CD14-positive monocyte (primary cell): ENCODE data around the gene TPGS1. TPM values are rescaled to one million over a fixed set of nuclear protein-coding genes. Genes with fewer than 3 reads are reported as not detected.

Experiments
- DNase-seq, 3 donors: peaks; one replicate each; pipeline ENCODE4 v3.0.0-alpha.2; 2011 to 2022
- H2AFZ ChIP-seq: 2 replicates; pipeline ENCODE4 v1.6.0; 2012; ENCODE audit warnings: mild to moderate bottlenecking, low read depth, low read length, inconsistent platforms; ENCODE audit not compliant: insufficient read depth, poor library complexity, severe bottlenecking
- H3K27ac ChIP-seq, 2 donors: 1 replicate in 1 of 2; 2 replicates in 1 of 2; pipeline ENCODE4 v1.5.1; 2012 to 2013; ENCODE audit warnings: low read length in 2 of 2, control low read depth in 1 of 2, inconsistent platforms in 1 of 2, low read depth in 1 of 2, mild to moderate bottlenecking in 1 of 2
- H3K27me3 ChIP-seq, 2 donors: one replicate each; pipeline versions ENCODE4 v1.6.0 to v1.6.1; 2011 to 2013; ENCODE audit warnings: low read length in 2 of 2; ENCODE audit not compliant: control insufficient read depth in 2 of 2, insufficient read depth in 2 of 2
- H3K36me3 ChIP-seq, 2 donors: replicated peaks in 1 of 2; 1 replicate in 1 of 2; 2 replicates in 1 of 2; pipeline versions ENCODE4 v1.5.1 to v1.6.1; 2012 to 2013; ENCODE audit warnings: low read length in 2 of 2, control low read depth in 1 of 2, inconsistent platforms in 1 of 2, mild to moderate bottlenecking in 1 of 2; ENCODE audit not compliant: insufficient read depth in 2 of 2, control insufficient read depth in 1 of 2
- H3K4me1 ChIP-seq, 2 donors: 1 replicate in 1 of 2; 2 replicates in 1 of 2; pipeline versions ENCODE4 v1.5.1 to v1.6.1; 2012 to 2013; ENCODE audit warnings: low read length in 2 of 2, control low read depth in 1 of 2, inconsistent platforms in 1 of 2, mild to moderate bottlenecking in 1 of 2, moderate library complexity in 1 of 2; ENCODE audit not compliant: insufficient read depth in 2 of 2, control insufficient read depth in 1 of 2
- H3K4me2 ChIP-seq: replicated peaks from 2 replicates; pipeline ENCODE3; 2012; ENCODE audit warnings: low read length, moderate library complexity, mild to moderate bottlenecking; ENCODE audit not compliant: poor library complexity, severe bottlenecking; ENCODE audit errors: extremely low read depth
- H3K4me3 ChIP-seq, 3 experiments: fragments of 200-600 bp in 1 of 3; sonication (generic) in 1 of 3; replicated peaks in 1 of 3; 1 replicate in 2 of 3; 2 replicates in 1 of 3; pipeline ENCODE4 v1.5.1; 2011 to 2013; ENCODE audit warnings: low read length in 3 of 3, mild to moderate bottlenecking in 3 of 3, control low read depth in 2 of 3, low read depth in 2 of 3, inconsistent platforms in 1 of 3, moderate library complexity in 1 of 3
- H3K79me2 ChIP-seq: 2 replicates; pipeline ENCODE4 v1.6.0; 2012; ENCODE audit warnings: mild to moderate bottlenecking, control low read depth, inconsistent platforms, low read length, moderate library complexity; ENCODE audit not compliant: insufficient read depth
- H3K9ac ChIP-seq: 2 replicates; pipeline ENCODE4 v1.6.0; 2017; ENCODE audit warnings: low read length, mild to moderate bottlenecking; ENCODE audit not compliant: insufficient read depth, poor library complexity, severe bottlenecking
- H3K9me3 ChIP-seq, 2 donors: replicated peaks in 1 of 2; 1 replicate in 1 of 2; 2 replicates in 1 of 2; pipeline versions ENCODE4 v1.5.1 to v1.6.1; 2012 to 2013; ENCODE audit warnings: low read length in 2 of 2, control low read depth in 1 of 2; ENCODE audit not compliant: control insufficient read depth in 1 of 2, insufficient read depth in 1 of 2
- H4K20me1 ChIP-seq: 2 replicates; pipeline ENCODE4 v1.6.0; 2012; ENCODE audit warnings: mild to moderate bottlenecking, low read length, control low read depth, moderate library complexity; ENCODE audit not compliant: insufficient read depth
- H3K27ac Mint-ChIP-seq, 7 donors: one replicate each; pipeline ENCODE4 v1.8.0; 2020; ENCODE audit warnings: mild to moderate bottlenecking in 7 of 7, mixed read lengths in 7 of 7, moderate library complexity in 6 of 7, inconsistent platforms in 2 of 7
- H3K27me3 Mint-ChIP-seq, 3 donors: one replicate each; pipeline ENCODE4 v1.8.0; 2021 to 2022; ENCODE audit warnings: low read depth in 3 of 3, mild to moderate bottlenecking in 3 of 3, mixed read lengths in 3 of 3, moderate library complexity in 3 of 3, inconsistent platforms in 1 of 3
- H3K36me3 Mint-ChIP-seq, 2 donors: one replicate each; pipeline ENCODE4 v1.8.0; 2020; ENCODE audit warnings: mixed read lengths in 2 of 2, inconsistent platforms in 1 of 2, mild to moderate bottlenecking in 1 of 2
- H3K4me1 Mint-ChIP-seq: one replicate; pipeline ENCODE4 v1.8.0; 2020; ENCODE audit warnings: mild to moderate bottlenecking, mixed read lengths
- H3K4me3 Mint-ChIP-seq, 2 donors: one replicate each; pipeline ENCODE4 v1.8.0; 2020; ENCODE audit warnings: mild to moderate bottlenecking in 2 of 2, mixed read lengths in 2 of 2, moderate library complexity in 1 of 2
- H3K9me3 Mint-ChIP-seq, 7 donors: one replicate each; pipeline ENCODE4 v1.8.0; 2020 to 2022; ENCODE audit warnings: mixed read lengths in 7 of 7, mild to moderate bottlenecking in 6 of 7, moderate library complexity in 6 of 7, inconsistent platforms in 2 of 7
- WGBS: methylation state at CpG from one replicate; pipeline ENCODE4 v1.1.5; 2013; ENCODE audit warnings: missing lambda C conversion rate; ENCODE audit not compliant: insufficient coverage; 5-methylcytosine and 5-hydroxymethylcytosine counted together
- intact Hi-C, 2 donors: fragments of 100-400 bp; cut with micrococcal nuclease; formaldehyde crosslinking; loops; one replicate each; pipeline versions ENCODE4 v1.15.0 to v1.15.1; 2023
- polyA plus RNA-seq, 3 donors: library from polyadenylated mRNA; depleted of rRNA in 1 of 3; unstranded in 2 of 3; stranded (reverse) in 1 of 3; fragments of 300-500 nt in 2 of 3; fragments of >200 nt in 1 of 3; fragmentation: Illumina TruSeq in 2 of 3; gene quantifications; 1 replicate in 2 of 3; 2 replicates in 1 of 3; pipeline ENCODE4 v1.2.3, GENCODE V29; 2012 to 2021
- TF ChIP-seq, protein P1 (sequence below): fragments of 200-600 bp; IDR thresholded peaks from one replicate; pipeline ENCODE4 v1.8.0; 2022; ENCODE audit warnings: antibody characterized with exemption, mild to moderate bottlenecking

TPGS1 gene
- polyA plus RNA-seq, 3 donors: 9.2 to 48.1 (median 14.2) TPM

DNA sequence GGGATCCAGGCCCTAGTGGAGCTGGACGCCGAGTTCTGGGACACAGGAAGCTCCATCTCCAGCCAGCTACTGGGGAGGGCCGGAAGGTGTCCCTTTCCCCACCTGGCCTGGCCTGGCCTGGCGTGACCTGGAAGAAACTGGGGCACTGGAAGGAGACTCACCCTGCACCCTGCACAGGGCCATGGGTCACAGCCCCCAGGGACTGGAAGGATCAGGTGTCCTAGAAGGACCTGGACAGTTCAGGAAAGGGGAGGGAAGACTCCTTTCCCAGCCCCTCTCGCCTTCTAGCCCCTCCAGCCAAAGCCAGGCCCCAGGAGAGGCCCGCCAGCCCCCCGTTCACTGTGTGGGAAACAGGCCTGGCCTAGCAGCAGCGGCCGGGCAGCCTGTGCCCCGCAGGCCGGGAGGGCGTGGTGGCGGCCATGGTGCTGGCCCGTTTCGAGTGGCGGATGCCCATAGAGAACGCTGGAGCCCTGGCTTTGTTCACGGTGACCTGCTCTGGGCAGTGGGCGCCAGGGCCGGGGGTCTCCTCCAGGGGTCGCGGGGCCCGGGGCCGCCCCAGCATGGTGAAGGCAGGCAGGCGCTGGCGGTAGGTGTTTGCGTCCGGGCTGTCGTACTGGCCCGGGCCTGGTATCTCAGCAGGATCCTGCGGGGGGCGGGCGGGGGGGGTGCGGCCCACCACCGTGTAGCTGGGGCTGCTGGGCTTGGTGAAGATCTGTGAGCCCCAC lies 43.7 kb upstream of the TPGS1 start:
- Histone ChIP-seq H3K79me2 (no peaks in the 10 kb centered on the region), H4K20me1 (no peaks in the 10 kb centered on the region), H3K9ac (no peak overlapping the region), H3K4me3 (no peak overlapping the region), H3K4me1 (no peaks in the 10 kb centered on the region), H3K9me3 (peaks cover 3 to 10% of the 10 kb centered on the region in 2 donors), H2AFZ (no peak overlapping the region), H3K27me3 (peaks cover 14 to 34% of the 10 kb centered on the region in 2 donors), H3K27ac (no peak overlapping the region), H3K36me3 (no peaks in the 10 kb centered on the region), H3K4me2 (no peak overlapping the region)
- Mint-ChIP-seq H3K27me3 (peaks cover 28 to 48% (median 30%) of the 10 kb centered on the region in 3 donors), H3K27ac (no peak overlapping the region), H3K4me3 (no peak overlapping the region), H3K4me1 (peaks cover 2% of the 10 kb centered on the region), H3K36me3 (no peaks in the 10 kb centered on the region), H3K9me3 (peaks cover 9 to 19% (median 12%) of the 10 kb centered on the region in 7 donors)
- intact Hi-C loops: no loop called here
- WGBS: 92% methylated on average over 34 of the region's 35 CpGs
- TF ChIP-seq, protein P1, sequence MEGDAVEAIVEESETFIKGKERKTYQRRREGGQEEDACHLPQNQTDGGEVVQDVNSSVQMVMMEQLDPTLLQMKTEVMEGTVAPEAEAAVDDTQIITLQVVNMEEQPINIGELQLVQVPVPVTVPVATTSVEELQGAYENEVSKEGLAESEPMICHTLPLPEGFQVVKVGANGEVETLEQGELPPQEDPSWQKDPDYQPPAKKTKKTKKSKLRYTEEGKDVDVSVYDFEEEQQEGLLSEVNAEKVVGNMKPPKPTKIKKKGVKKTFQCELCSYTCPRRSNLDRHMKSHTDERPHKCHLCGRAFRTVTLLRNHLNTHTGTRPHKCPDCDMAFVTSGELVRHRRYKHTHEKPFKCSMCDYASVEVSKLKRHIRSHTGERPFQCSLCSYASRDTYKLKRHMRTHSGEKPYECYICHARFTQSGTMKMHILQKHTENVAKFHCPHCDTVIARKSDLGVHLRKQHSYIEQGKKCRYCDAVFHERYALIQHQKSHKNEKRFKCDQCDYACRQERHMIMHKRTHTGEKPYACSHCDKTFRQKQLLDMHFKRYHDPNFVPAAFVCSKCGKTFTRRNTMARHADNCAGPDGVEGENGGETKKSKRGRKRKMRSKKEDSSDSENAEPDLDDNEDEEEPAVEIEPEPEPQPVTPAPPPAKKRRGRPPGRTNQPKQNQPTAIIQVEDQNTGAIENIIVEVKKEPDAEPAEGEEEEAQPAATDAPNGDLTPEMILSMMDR: no peak
- no peak for DNase-seq

DNA sequence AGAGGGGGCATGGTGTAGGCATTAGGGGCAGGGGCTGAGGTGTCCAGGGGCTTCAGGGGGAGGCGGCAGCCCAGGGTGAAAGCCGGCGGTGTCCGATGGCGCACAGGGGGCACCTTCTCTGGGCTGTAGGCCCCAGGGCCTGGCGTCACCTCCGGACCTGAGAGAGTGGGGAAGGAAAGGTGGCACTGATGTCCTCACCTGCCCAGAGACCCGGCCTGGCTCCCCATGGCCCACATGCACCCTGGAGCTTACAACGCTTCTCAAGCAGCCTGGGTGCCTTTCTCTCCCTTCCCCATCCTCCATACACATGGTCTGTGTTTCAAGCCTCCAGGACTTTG lies 43.1 kb upstream of the TPGS1 start:
- H3K9ac ChIP-seq: no peak overlapping the region
- H3K9me3 ChIP-seq: peaks cover 0 to 10% of the 10 kb centered on the region in 2 donors
- H3K4me1 ChIP-seq: no peaks in the 10 kb centered on the region
- no peak overlapping the region for H3K4me3 ChIP-seq
- Mint-ChIP-seq H3K27me3 (peaks cover 27 to 45% (median 30%) of the 10 kb centered on the region in 3 donors), H3K27ac (no peak overlapping the region), H3K4me3 (no peak overlapping the region), H3K9me3 (peaks cover 5 to 19% (median 11%) of the 10 kb centered on the region in 7 donors), H3K4me1 (peaks cover 2% of the 10 kb centered on the region), H3K36me3 (no peaks in the 10 kb centered on the region)
- H3K36me3 ChIP-seq: no peaks in the 10 kb centered on the region
- no peaks in the 10 kb centered on the region for H4K20me1 ChIP-seq
- H2AFZ ChIP-seq: no peak overlapping the region
- no peaks in the 10 kb centered on the region for H3K79me2 ChIP-seq
- intact Hi-C loops: no loop called here
- WGBS: 100% methylated on average over 2 of the region's 9 CpGs
- H3K27ac ChIP-seq: no peak overlapping the region
- peaks cover 14 to 30% of the 10 kb centered on the region in 2 donors for H3K27me3 ChIP-seq
- no peak for DNase-seq
- no peak overlapping the region for H3K4me2 ChIP-seq
- TF ChIP-seq, protein P1: no peak
